ENCODE data around the gene SAMD3. TPM values are rescaled to one million over a fixed set of nuclear protein-coding genes. Genes with fewer than 3 reads are reported as not detected.

SAMD3 gene
- total and polyA plus RNA-seq, 4 donors = 3.5 to 5.9 (median 4.1) TPM

DNA sequence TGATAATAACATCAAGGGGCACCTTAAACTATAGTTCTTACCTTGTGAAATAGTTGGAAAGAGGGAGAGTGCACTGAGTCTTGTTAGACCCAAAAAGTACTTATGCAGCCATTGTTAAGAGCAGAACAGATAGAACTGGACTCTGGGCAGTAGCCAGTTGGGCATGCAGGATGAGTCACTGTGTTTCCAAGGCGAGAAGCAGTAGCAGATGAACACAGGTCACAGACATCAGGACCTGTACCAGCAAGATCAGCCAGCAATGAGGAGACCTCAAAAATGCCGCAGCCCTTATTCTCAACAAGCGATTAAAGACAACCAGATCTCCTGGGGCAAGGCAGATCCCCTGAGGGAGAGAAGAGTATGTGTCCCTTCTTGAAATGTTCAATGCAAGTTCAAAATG, 79.0 kb downstream of the SAMD3 start:
- DNase-seq (ENCODE audit: low read depth in 4 of 6, low spot score in 6 of 6) = no peak
- 93% methylated on average over 1 of the region's 3 CpGs for WGBS (ENCODE audit: insufficient coverage)
- Histone ChIP-seq H3K27me3 (ENCODE audit: control insufficient read depth, insufficient read depth, low read length) (no peaks in the 10 kb centered on the region), H3K9me3 (ENCODE audit: control insufficient read depth, insufficient read depth, low read length) (no peaks in the 10 kb centered on the region), H3K36me3 (ENCODE audit: control insufficient read depth, insufficient read depth, low read length) (no peaks in the 10 kb centered on the region), H3K4me3 (ENCODE audit: low read depth, low read length) (no peak overlapping the region), H3K27ac (ENCODE audit: low read depth, low read length) (no peak overlapping the region), H3K4me1 (ENCODE audit: control insufficient read depth, insufficient read depth, low read length) (no peaks in the 10 kb centered on the region)

DNA sequence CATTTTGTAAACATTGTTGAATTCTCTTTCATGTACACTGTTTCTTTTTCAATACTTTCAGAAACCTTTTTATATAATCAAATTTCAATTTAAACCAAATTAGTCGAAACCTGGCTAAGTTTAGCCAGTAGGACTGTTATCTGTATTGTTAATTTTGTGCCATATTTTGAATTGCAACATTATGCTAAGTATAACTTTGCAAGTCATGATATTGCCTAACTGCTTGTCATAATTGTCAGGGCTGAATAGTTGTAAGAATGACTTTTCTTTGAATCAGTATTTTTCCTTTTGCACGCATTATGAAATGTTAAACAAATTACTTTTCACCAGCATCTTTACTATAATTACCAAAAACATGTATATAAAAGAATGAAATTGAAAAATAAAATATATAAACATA, 82.7 kb downstream of the SAMD3 start:
- no peak overlapping the region for H3K27ac ChIP-seq (ENCODE audit: low read depth, low read length)
- no peak for DNase-seq (ENCODE audit: low read depth in 4 of 6, low spot score in 6 of 6)
- H3K4me1 ChIP-seq (ENCODE audit: control insufficient read depth, insufficient read depth, low read length) = no peaks in the 10 kb centered on the region
- H3K27me3 ChIP-seq (ENCODE audit: control insufficient read depth, insufficient read depth, low read length) = no peaks in the 10 kb centered on the region
- no peaks in the 10 kb centered on the region for H3K9me3 ChIP-seq (ENCODE audit: control insufficient read depth, insufficient read depth, low read length)
- no peaks in the 10 kb centered on the region for H3K36me3 ChIP-seq (ENCODE audit: control insufficient read depth, insufficient read depth, low read length)
- no CpG with 5 or more reads among the region's 2 CpGs for WGBS (ENCODE audit: insufficient coverage)
- no peak overlapping the region for H3K4me3 ChIP-seq (ENCODE audit: low read depth, low read length)

DNA sequence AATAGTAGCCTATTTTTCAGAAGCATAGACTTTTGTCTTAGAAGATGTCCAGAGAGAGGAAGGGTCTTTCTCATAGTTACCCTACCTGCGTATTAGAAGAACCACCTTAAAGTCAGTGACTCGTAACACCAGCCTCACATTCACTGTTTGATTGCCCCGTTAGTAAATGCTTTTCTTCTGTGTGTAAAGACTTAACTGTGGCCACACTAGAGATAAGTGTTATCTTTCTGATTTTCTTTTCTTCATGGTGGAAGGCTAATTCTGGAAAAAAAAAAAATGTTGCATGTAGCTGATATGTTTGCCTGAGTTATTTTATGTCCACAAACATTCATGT, 83.9 kb downstream of the SAMD3 start:
- Histone ChIP-seq H3K4me3 (ENCODE audit: low read depth, low read length) (no peak overlapping the region), H3K27ac (ENCODE audit: low read depth, low read length) (no peak overlapping the region), H3K27me3 (ENCODE audit: control insufficient read depth, insufficient read depth, low read length) (no peaks in the 10 kb centered on the region), H3K36me3 (ENCODE audit: control insufficient read depth, insufficient read depth, low read length) (no peaks in the 10 kb centered on the region), H3K4me1 (ENCODE audit: control insufficient read depth, insufficient read depth, low read length) (no peaks in the 10 kb centered on the region), H3K9me3 (ENCODE audit: control insufficient read depth, insufficient read depth, low read length) (no peaks in the 10 kb centered on the region)
- DNase-seq (ENCODE audit: low read depth in 4 of 6, low spot score in 6 of 6) = no peak
- no CpG with 5 or more reads among the region's 3 CpGs for WGBS (ENCODE audit: insufficient coverage)

DNA sequence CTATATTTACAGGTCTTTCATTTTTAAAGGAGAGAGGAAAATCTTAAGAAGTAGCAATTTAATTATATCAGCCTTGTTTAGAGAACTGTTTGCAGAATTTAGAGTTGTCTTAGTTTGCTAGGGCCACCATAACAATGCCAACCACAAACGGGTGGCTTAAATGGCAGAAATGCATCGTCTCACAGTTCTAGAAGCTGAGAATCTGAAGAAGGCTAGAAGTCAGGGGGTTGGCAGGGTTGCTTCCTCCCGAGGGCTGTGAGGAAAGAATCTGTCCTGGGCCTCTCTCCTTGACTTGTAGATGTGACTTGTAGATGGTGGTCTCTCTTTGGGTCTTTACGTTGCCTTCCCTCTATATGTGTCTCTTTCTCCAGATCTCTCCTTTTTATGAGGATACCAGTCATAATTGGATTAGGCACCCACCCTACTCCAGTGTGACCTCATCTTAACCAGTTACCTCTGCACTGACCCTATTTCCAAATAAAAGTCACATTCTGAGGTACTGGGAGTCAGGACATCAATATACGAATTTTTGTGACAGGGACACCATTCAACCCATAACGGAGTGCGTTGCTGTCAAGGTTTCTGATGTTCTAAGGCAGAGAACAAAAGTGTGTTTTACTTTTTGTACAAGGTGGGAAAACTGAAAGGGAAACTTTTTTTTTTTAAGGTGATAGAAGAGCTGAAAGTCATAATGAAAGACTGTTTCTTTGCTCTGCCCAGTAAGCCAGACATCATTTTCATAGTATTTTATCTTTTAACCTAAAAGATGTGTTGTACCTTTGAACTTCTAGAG, 84.4 kb downstream of the SAMD3 start:
- WGBS (ENCODE audit: insufficient coverage) = 67% methylated on average over 3 of the region's 7 CpGs
- H3K36me3 ChIP-seq (ENCODE audit: control insufficient read depth, insufficient read depth, low read length) = no peaks in the 10 kb centered on the region
- no peak overlapping the region for H3K4me3 ChIP-seq (ENCODE audit: low read depth, low read length)
- H3K9me3 ChIP-seq (ENCODE audit: control insufficient read depth, insufficient read depth, low read length) = no peaks in the 10 kb centered on the region
- no peaks in the 10 kb centered on the region for H3K27me3 ChIP-seq (ENCODE audit: control insufficient read depth, insufficient read depth, low read length)
- H3K4me1 ChIP-seq (ENCODE audit: control insufficient read depth, insufficient read depth, low read length) = no peaks in the 10 kb centered on the region
- H3K27ac ChIP-seq (ENCODE audit: low read depth, low read length) = no peak overlapping the region
- DNase-seq (ENCODE audit: low read depth in 4 of 6, low spot score in 6 of 6) = no peak

DNA sequence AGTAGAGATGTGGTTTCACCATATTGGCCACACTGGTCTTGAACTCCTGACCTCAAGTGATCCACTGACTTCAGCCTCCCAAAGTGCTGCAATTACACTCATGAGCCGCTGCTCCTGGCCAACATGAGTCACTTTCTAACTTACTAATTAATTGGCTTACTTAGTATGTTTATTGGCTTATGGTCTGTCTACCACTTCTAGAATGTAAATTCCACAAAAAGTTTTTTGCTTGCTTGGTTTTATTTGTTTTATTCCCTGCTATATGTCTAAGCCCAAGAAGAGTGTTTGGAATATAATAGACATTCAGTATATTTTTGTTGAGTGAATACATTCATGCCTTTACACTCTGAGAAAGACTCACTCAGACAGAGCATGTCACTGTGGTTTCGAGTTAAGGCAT, 86.0 kb downstream of the SAMD3 start:
- no peak overlapping the region for H3K4me3 ChIP-seq (ENCODE audit: low read depth, low read length)
- no peak for DNase-seq (ENCODE audit: low read depth in 4 of 6, low spot score in 6 of 6)
- H3K27me3 ChIP-seq (ENCODE audit: control insufficient read depth, insufficient read depth, low read length) = no peaks in the 10 kb centered on the region
- no peak overlapping the region for H3K27ac ChIP-seq (ENCODE audit: low read depth, low read length)
- no peaks in the 10 kb centered on the region for H3K36me3 ChIP-seq (ENCODE audit: control insufficient read depth, insufficient read depth, low read length)
- H3K9me3 ChIP-seq (ENCODE audit: control insufficient read depth, insufficient read depth, low read length) = no peaks in the 10 kb centered on the region
- H3K4me1 ChIP-seq (ENCODE audit: control insufficient read depth, insufficient read depth, low read length) = no peaks in the 10 kb centered on the region
- WGBS (ENCODE audit: insufficient coverage) = no CpG with 5 or more reads among the region's 2 CpGs

DNA sequence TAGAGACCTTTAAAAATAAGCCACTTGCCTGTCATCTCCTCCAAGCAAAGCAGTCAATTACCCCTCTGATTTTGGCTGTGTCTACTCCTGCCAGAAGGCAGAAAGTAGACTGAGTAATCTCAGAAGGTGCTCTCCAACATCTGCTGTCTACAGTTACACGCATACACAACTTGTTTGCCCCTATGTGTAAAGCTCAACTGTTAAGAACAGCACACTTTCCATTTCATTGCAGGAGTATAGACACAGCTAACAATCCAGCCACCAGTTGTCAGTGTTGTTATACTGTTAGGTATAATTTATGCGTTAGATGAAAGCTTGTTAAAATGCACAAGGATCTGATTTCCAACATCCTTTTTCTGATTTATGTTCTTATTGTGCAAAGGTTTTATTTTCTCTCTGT, 88.2 kb downstream of the SAMD3 start:
- DNase-seq (ENCODE audit: low read depth in 4 of 6, low spot score in 6 of 6) = peak in 2 of 6 donors; percentile 13 to 15
- Histone ChIP-seq H3K9me3 (ENCODE audit: control insufficient read depth, insufficient read depth, low read length) (no peaks in the 10 kb centered on the region), H3K36me3 (ENCODE audit: control insufficient read depth, insufficient read depth, low read length) (no peaks in the 10 kb centered on the region), H3K4me1 (ENCODE audit: control insufficient read depth, insufficient read depth, low read length) (no peaks in the 10 kb centered on the region), H3K4me3 (ENCODE audit: low read depth, low read length) (no peak overlapping the region), H3K27ac (ENCODE audit: low read depth, low read length) (no peak overlapping the region), H3K27me3 (ENCODE audit: control insufficient read depth, insufficient read depth, low read length) (no peaks in the 10 kb centered on the region)
- WGBS (ENCODE audit: insufficient coverage) = no CpG with 5 or more reads among the region's 2 CpGs

DNA sequence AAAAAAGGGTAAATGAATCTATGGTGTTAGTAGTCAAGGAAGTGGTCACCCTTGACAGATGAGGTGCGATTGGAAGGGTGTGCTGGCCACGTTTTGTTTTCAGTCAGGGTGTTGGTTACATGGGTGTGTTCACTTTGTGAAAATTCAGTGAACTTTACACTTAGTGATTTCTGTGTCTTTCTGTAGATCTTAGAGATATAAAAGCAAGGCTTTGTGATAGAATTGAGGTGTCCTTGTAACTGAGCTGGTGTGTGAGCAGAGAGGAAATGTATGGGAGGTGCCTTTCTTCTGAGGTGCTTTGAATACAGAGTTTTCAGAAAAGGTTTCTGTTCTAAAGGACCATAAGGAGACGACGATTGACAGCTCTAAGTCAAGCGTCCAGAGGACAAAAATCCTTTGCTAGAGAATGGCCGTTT, 90.5 kb downstream of the SAMD3 start:
- no peaks in the 10 kb centered on the region for H3K27me3 ChIP-seq (ENCODE audit: control insufficient read depth, insufficient read depth, low read length)
- 52% methylated on average over 5 of the region's 6 CpGs for WGBS (ENCODE audit: insufficient coverage)
- H3K36me3 ChIP-seq (ENCODE audit: control insufficient read depth, insufficient read depth, low read length) = no peaks in the 10 kb centered on the region
- no peak for DNase-seq (ENCODE audit: low read depth in 4 of 6, low spot score in 6 of 6)
- H3K27ac ChIP-seq (ENCODE audit: low read depth, low read length) = no peak overlapping the region
- H3K4me1 ChIP-seq (ENCODE audit: control insufficient read depth, insufficient read depth, low read length) = no peaks in the 10 kb centered on the region
- no peak overlapping the region for H3K4me3 ChIP-seq (ENCODE audit: low read depth, low read length)
- no peaks in the 10 kb centered on the region for H3K9me3 ChIP-seq (ENCODE audit: control insufficient read depth, insufficient read depth, low read length)

DNA sequence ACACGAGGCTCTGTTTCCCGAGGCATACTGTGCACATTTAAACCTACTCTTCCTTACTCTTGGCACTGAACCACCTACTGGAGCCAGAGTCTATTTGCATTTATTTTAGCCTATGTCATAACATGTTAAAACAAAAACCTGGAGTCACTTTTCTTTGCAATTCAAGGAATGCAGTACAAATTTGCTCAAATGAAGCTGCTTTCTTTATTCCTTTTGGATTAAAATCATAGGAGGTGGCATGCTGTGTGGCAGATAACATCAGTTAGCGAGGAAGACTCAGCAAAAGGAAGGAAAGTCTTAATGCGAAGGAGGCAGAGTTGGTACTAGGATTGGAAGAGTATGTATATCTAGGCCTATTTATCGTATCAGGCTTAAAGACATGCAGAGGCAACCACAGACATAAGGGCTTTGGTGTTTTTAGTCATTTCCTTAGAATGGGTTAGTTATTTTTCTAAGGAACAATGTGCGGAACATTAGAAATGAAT, 92.9 kb downstream of the SAMD3 start:
- H3K27ac ChIP-seq (ENCODE audit: low read depth, low read length) = no peak overlapping the region
- no peaks in the 10 kb centered on the region for H3K36me3 ChIP-seq (ENCODE audit: control insufficient read depth, insufficient read depth, low read length)
- H3K4me3 ChIP-seq (ENCODE audit: low read depth, low read length) = no peak overlapping the region
- no peaks in the 10 kb centered on the region for H3K27me3 ChIP-seq (ENCODE audit: control insufficient read depth, insufficient read depth, low read length)
- no peaks in the 10 kb centered on the region for H3K9me3 ChIP-seq (ENCODE audit: control insufficient read depth, insufficient read depth, low read length)
- WGBS (ENCODE audit: insufficient coverage) = 97% methylated on average over 3 of the region's 6 CpGs
- DNase-seq (ENCODE audit: low read depth in 4 of 6, low spot score in 6 of 6) = peak in 1 of 6 donors; percentile 34
- no peaks in the 10 kb centered on the region for H3K4me1 ChIP-seq (ENCODE audit: control insufficient read depth, insufficient read depth, low read length)

DNA sequence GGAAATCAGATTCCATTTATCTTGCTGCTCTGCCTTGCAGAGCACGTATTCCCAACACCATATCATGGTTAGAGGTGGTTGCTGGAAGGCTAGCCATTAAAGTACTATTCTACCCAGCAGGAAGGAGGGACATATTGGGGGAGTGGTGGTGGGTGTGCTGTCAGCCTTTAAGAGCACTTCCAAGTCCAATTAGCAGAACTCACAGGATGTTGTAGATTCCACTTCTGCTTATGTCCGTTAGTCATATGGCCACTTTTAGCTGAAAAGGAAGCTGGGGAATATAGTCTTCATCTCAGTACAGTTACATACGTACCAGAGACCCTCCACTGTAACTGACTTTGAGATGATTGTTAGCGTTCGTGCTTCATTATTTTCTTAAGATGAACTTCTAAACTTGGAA, 94.4 kb downstream of the SAMD3 start:
- no CpG with 5 or more reads among the region's 5 CpGs for WGBS (ENCODE audit: insufficient coverage)
- H3K27me3 ChIP-seq (ENCODE audit: control insufficient read depth, insufficient read depth, low read length) = no peaks in the 10 kb centered on the region
- H3K9me3 ChIP-seq (ENCODE audit: control insufficient read depth, insufficient read depth, low read length) = no peaks in the 10 kb centered on the region
- no peak for DNase-seq (ENCODE audit: low read depth in 4 of 6, low spot score in 6 of 6)
- no peak overlapping the region for H3K27ac ChIP-seq (ENCODE audit: low read depth, low read length)
- no peaks in the 10 kb centered on the region for H3K36me3 ChIP-seq (ENCODE audit: control insufficient read depth, insufficient read depth, low read length)
- no peaks in the 10 kb centered on the region for H3K4me1 ChIP-seq (ENCODE audit: control insufficient read depth, insufficient read depth, low read length)
- H3K4me3 ChIP-seq (ENCODE audit: low read depth, low read length) = no peak overlapping the region

DNA sequence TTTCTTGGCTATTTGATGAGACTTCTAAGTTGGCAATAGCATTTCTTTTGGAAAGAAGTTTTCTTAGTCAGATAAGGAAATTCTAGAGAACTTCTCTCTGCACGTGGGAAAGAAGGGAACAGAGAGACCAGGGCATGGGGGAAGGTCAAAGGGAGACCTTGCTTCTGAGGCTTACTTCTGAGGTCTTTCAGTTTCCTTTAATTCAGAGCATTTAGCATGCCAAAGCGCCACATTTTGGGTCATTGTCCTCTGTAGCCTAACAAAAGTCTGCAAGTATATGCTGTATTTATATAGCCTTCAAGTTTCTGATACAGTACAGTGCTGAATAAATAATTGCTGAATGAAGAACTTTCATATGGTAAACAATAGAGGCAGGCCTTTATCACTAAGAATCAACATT, 95.6 kb downstream of the SAMD3 start:
- Histone ChIP-seq H3K27me3 (ENCODE audit: control insufficient read depth, insufficient read depth, low read length) (no peaks in the 10 kb centered on the region), H3K9me3 (ENCODE audit: control insufficient read depth, insufficient read depth, low read length) (no peaks in the 10 kb centered on the region), H3K36me3 (ENCODE audit: control insufficient read depth, insufficient read depth, low read length) (no peaks in the 10 kb centered on the region), H3K4me1 (ENCODE audit: control insufficient read depth, insufficient read depth, low read length) (no peaks in the 10 kb centered on the region), H3K27ac (ENCODE audit: low read depth, low read length) (no peak overlapping the region), H3K4me3 (ENCODE audit: low read depth, low read length) (no peak overlapping the region)
- DNase-seq (ENCODE audit: low read depth in 4 of 6, low spot score in 6 of 6) = no peak
- 67% methylated on average over 1 of the region's 2 CpGs for WGBS (ENCODE audit: insufficient coverage)
